PC-3 (cell line): ENCODE measurements around the gene RHEBL1. TPM values are rescaled to one million over a fixed set of nuclear protein-coding genes. Genes with fewer than 3 reads are reported as not detected.

Experiments
- ATAC-seq: fragments of 200-7000 bp; cut with Tn5 transposase; 2 replicates; pipeline ENCODE4 v1.9.1; 2020; ENCODE audit warnings: mild to moderate bottlenecking, moderate library complexity
- BruUV-seq: library from RNA; stranded (reverse); fragments of 400-500 nt; replicated peaks from 2 replicates; lab custom pipeline; 2021; lab: Mats Ljungman, UMichigan
- CTCF ChIA-PET: fragments of 300-600 bp; sonication (Branson Sonifier 250); formaldehyde crosslinking; loops from one replicate; lab custom pipeline; 2022; ENCODE audit warnings: antibody characterized with exemption; lab: Charles Lee
- POLR2A ChIA-PET: fragments of 300-600 bp; sonication (Branson Sonifier 250); formaldehyde crosslinking; loops from one replicate; lab custom pipeline; 2022; ENCODE audit warnings: antibody characterized with exemption; ENCODE audit not compliant: unreplicated experiment; lab: Charles Lee
- DNase-seq: peaks from one replicate; pipeline ENCODE4 v3.0.0-alpha.2; 2015
- H2AFZ ChIP-seq: fragments of 300-600 bp; sonication (generic); 2 replicates; pipeline ENCODE4 v1.6.0; 2016; ENCODE audit warnings: antibody characterized with exemption, low read length
- H3F3A ChIP-seq: fragments of 300-600 bp; sonication (generic); one replicate; pipeline ENCODE4 v1.6.0; 2017; ENCODE audit warnings: antibody characterized with exemption, low read length, control low read depth, mild to moderate bottlenecking; ENCODE audit not compliant: unreplicated experiment
- H3K27ac ChIP-seq: fragments of 300-600 bp; sonication (generic); 2 replicates; pipeline ENCODE4 v1.5.1; 2016; ENCODE audit warnings: mild to moderate bottlenecking, low read length
- H3K27me3 ChIP-seq: fragments of 300-600 bp; sonication (generic); 2 replicates; pipeline ENCODE4 v1.6.1; 2016; ENCODE audit warnings: low read length, mixed read lengths
- H3K36me3 ChIP-seq: fragments of 300-600 bp; sonication (generic); 2 replicates; pipeline ENCODE4 v1.6.1; 2016; ENCODE audit warnings: low read depth, mixed run types, low read length, mixed read lengths
- H3K4me1 ChIP-seq: fragments of 300-600 bp; sonication (generic); 2 replicates; pipeline ENCODE4 v1.5.1; 2016; ENCODE audit warnings: low read length; ENCODE audit not compliant: insufficient read depth
- H3K4me2 ChIP-seq: fragments of 300-600 bp; sonication (generic); 2 replicates; pipeline ENCODE4 v1.6.0; 2016; ENCODE audit warnings: low read length
- H3K4me3 ChIP-seq: fragments of 300-600 bp; sonication (generic); 2 replicates; pipeline ENCODE4 v1.5.1; 2016; ENCODE audit warnings: mild to moderate bottlenecking, low read length, mixed read lengths
- H3K79me2 ChIP-seq: fragments of 300-600 bp; sonication (generic); 2 replicates; pipeline ENCODE4 v1.6.1; 2017; ENCODE audit warnings: low read length, mixed read lengths
- H3K9ac ChIP-seq: fragments of 300-600 bp; sonication (generic); 2 replicates; pipeline ENCODE4 v1.6.0; 2016; ENCODE audit warnings: mild to moderate bottlenecking, low read length
- H3K9me2 ChIP-seq: fragments of 300-600 bp; sonication (generic); replicated peaks from 2 replicates; pipeline ENCODE4 v1.6.1; 2016; ENCODE audit warnings: mixed run types, low read length, mixed read lengths
- H3K9me3 ChIP-seq: fragments of 300-600 bp; sonication (generic); 2 replicates; pipeline ENCODE4 v1.6.1; 2016; ENCODE audit warnings: low read length, mixed read lengths
- H4K20me1 ChIP-seq: fragments of 300-600 bp; sonication (generic); 2 replicates; pipeline ENCODE4 v1.6.1; 2016; ENCODE audit warnings: low read length, mixed read lengths
- CTCF ChIP-seq: fragments of 300-600 bp; sonication (generic); conservative IDR thresholded peaks from 2 replicates; pipeline ENCODE4 v1.5.1; 2017; ENCODE audit warnings: antibody characterized with exemption, low read depth, mild to moderate bottlenecking, low read length
- EZH2 ChIP-seq: fragments of 300-600 bp; sonication (generic); IDR thresholded peaks from one replicate; pipeline ENCODE4 v1.6.1; 2017; ENCODE audit warnings: antibody characterized with exemption, mild to moderate bottlenecking, low read length; ENCODE audit not compliant: unreplicated experiment
- EZH2phosphoT487 ChIP-seq: fragments of 300-600 bp; sonication (generic); IDR thresholded peaks from 2 replicates; pipeline ENCODE4 v1.6.1; 2018; ENCODE audit warnings: mild to moderate bottlenecking, antibody characterized with exemption, low read length, borderline replicate concordance
- intact Hi-C: fragments of 100-400 bp; cut with micrococcal nuclease; formaldehyde crosslinking; loops from 2 replicates; pipeline ENCODE4 v1.9.0; 2023
- total RNA-seq: library from RNA; depleted of rRNA; stranded (reverse); fragments of >200 nt; gene quantifications from 2 replicates; pipeline ENCODE4 v1.2.3, GENCODE V29; 2014

Gene RHEBL1
- total RNA-seq, 1 experiment from 2014 or later, result 5.0 TPM

DNA sequence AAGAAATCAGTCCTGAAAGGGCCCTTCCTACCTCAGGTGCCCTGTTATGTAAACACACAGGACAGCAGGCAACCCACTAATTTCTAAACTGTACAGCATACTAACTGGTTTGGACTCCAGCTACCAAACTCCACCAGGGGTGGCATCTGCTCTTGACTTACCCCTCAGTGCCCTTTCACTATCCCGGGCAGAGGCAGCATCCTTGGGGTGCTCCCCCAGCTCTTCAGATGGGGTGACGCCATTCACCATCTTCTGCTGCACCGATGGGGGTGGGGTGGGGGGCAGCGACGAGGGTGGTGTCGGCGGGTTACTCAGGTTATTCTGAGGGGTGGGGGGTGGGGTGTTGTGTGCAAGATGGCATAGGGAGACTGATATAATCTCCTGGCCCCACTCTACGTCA is 39.7 kb downstream of the RHEBL1 start:
- H3K4me2 ChIP-seq, result no peak overlapping the region
- ChIA-PET POLR2A (no interaction called here), CTCF (no interaction called here)
- H3K4me3 ChIP-seq, result no peak overlapping the region
- no peaks in the 10 kb centered on the region for H3K4me1 ChIP-seq
- intact Hi-C loops, result no loop called here
- peaks cover 48% of the 10 kb centered on the region for H3K36me3 ChIP-seq
- H3K27me3 ChIP-seq, result no peaks in the 10 kb centered on the region
- no peaks in the 10 kb centered on the region for H3K9me2 ChIP-seq
- no peaks in the 10 kb centered on the region for H3K79me2 ChIP-seq
- TF ChIP-seq EZH2 (no peak), EZH2phosphoT487 (no peak), CTCF (no peak)
- H3K9me3 ChIP-seq, result no peaks in the 10 kb centered on the region
- no peak overlapping the region for H3K9ac ChIP-seq
- H3K27ac ChIP-seq, result no peak overlapping the region
- DNase-seq (no peak), ATAC-seq (no peak)
- no peak overlapping the region for H2AFZ ChIP-seq
- H4K20me1 ChIP-seq, result no peaks in the 10 kb centered on the region
- no TSS peak for BruUV-seq
- H3F3A ChIP-seq, result no peaks in the 10 kb centered on the region

GRCh38 chr12:49028666-49029275 is 41.0 kb downstream of the RHEBL1 start:
- no peaks in the 10 kb centered on the region for H3F3A ChIP-seq
- H3K4me2 ChIP-seq, result no peak overlapping the region
- H3K4me1 ChIP-seq, result no peaks in the 10 kb centered on the region
- BruUV-seq, result no TSS peak
- no peaks in the 10 kb centered on the region for H3K9me3 ChIP-seq
- H4K20me1 ChIP-seq, result no peaks in the 10 kb centered on the region
- TF ChIP-seq CTCF, result no peak
- no peak for TF ChIP-seq EZH2phosphoT487
- TF ChIP-seq EZH2, result no peak
- no peak overlapping the region for H3K4me3 ChIP-seq
- peaks cover 45% of the 10 kb centered on the region for H3K36me3 ChIP-seq
- ChIA-PET POLR2A (no interaction called here), CTCF (no interaction called here)
- intact Hi-C loops, result no loop called here
- H3K9me2 ChIP-seq, result no peaks in the 10 kb centered on the region
- DNase-seq, result no peak
- no peaks in the 10 kb centered on the region for H3K79me2 ChIP-seq
- ATAC-seq, result no peak
- H3K27me3 ChIP-seq, result no peaks in the 10 kb centered on the region
- no peak overlapping the region for H2AFZ ChIP-seq
- H3K27ac ChIP-seq, result no peak overlapping the region
- H3K9ac ChIP-seq, result no peak overlapping the region

GRCh38 chr12:49027846-49028555 is 41.8 kb downstream of the RHEBL1 start:
- Histone ChIP-seq H3K4me2 (no peak overlapping the region), H3K9me3 (no peaks in the 10 kb centered on the region), H3K4me3 (no peak overlapping the region), H3F3A (no peaks in the 10 kb centered on the region), H3K9ac (no peak overlapping the region), H3K27ac (no peak overlapping the region), H3K4me1 (no peaks in the 10 kb centered on the region), H3K27me3 (no peaks in the 10 kb centered on the region), H4K20me1 (no peaks in the 10 kb centered on the region), H2AFZ (no peak overlapping the region), H3K36me3 (peaks cover 44% of the 10 kb centered on the region), H3K79me2 (no peaks in the 10 kb centered on the region), H3K9me2 (no peaks in the 10 kb centered on the region)
- intact Hi-C loops, result no loop called here
- no TSS peak for BruUV-seq
- ATAC-seq (no peak), DNase-seq (no peak)
- ChIA-PET POLR2A (no interaction called here), CTCF (no interaction called here)
- no peak for TF ChIP-seq EZH2
- no peak for TF ChIP-seq EZH2phosphoT487
